Panc1 (cell line): ENCODE measurements around the gene REV1. TPM values are rescaled to one million over a fixed set of nuclear protein-coding genes. Genes with fewer than 3 reads are reported as not detected.

Source experiments
- ATAC-seq: fragments of 200-7000 bp; cut with Tn5 transposase; 2 replicates; pipeline ENCODE4 v1.9.1; 2020; ENCODE audit warnings: mild to moderate bottlenecking, moderate library complexity
- BruUV-seq: library from RNA; stranded (reverse); fragments of 400-500 nt; replicated peaks from 2 replicates; lab custom pipeline; 2021; lab: Mats Ljungman, UMichigan
- CTCF ChIA-PET: fragments of 300-600 bp; sonication (Branson Sonifier 250); formaldehyde crosslinking; loops from one replicate; lab custom pipeline; 2022; ENCODE audit warnings: antibody characterized with exemption; lab: Charles Lee
- POLR2A ChIA-PET: fragments of 300-600 bp; sonication (Branson Sonifier 250); formaldehyde crosslinking; loops from one replicate; lab custom pipeline; 2022; ENCODE audit warnings: antibody characterized with exemption; lab: Charles Lee
- DNase-seq: peaks from one replicate; pipeline ENCODE4 v3.0.0-alpha.2; 2010; ENCODE audit warnings: low read depth, low spot score
- H3K27ac ChIP-seq: 2 replicates; pipeline ENCODE4 v1.5.1; 2011; ENCODE audit warnings: mild to moderate bottlenecking, low read length, inconsistent platforms
- H3K27me3 ChIP-seq: fragments of 200-500 bp; sonication (Bioruptor generic); 2 replicates; pipeline ENCODE4 v1.6.0; 2014; ENCODE audit warnings: low read length, inconsistent platforms; ENCODE audit not compliant: control insufficient read depth, insufficient read depth
- H3K36me3 ChIP-seq: fragments of 200-500 bp; sonication (Bioruptor generic); 2 replicates; pipeline ENCODE4 v1.5.1; 2014; ENCODE audit warnings: inconsistent platforms, mild to moderate bottlenecking, low read length, moderate library complexity; ENCODE audit not compliant: control insufficient read depth, insufficient read depth
- H3K4me1 ChIP-seq: 2 replicates; pipeline ENCODE4 v1.5.1; 2011; ENCODE audit warnings: inconsistent platforms, mild to moderate bottlenecking, low read length, moderate library complexity; ENCODE audit not compliant: control insufficient read depth, insufficient read depth
- H3K4me3 ChIP-seq, 2 experiments: 2 replicates each; pipeline ENCODE4 v1.5.1; 2011 to 2012; ENCODE audit warnings: low read depth in 2 of 2, low read length in 2 of 2, mild to moderate bottlenecking in 2 of 2, inconsistent platforms in 1 of 2, moderate library complexity in 1 of 2
- H3K9me3 ChIP-seq: fragments of 200-500 bp; sonication (Bioruptor generic); 2 replicates; pipeline ENCODE4 v1.5.1; 2014; ENCODE audit warnings: low read depth, mild to moderate bottlenecking, inconsistent platforms, low read length, moderate library complexity; ENCODE audit not compliant: control insufficient read depth, insufficient read depth
- CTCF ChIP-seq: fragments of 450-650 bp; IDR thresholded peaks from 2 replicates; pipeline ENCODE4 v1.5.1; 2017; ENCODE audit warnings: mild to moderate bottlenecking
- POLR2AphosphoS5 ChIP-seq: IDR thresholded peaks from 2 replicates; pipeline ENCODE4 v1.6.1; 2012; ENCODE audit warnings: mild to moderate bottlenecking, low read depth, low read length, moderate library complexity
- REST ChIP-seq, 2 experiments: IDR thresholded peaks; 2 replicates each; pipeline ENCODE4 v1.6.1; 2011 to 2012; ENCODE audit warnings: low read depth in 2 of 2, control low read depth in 1 of 2, low read length in 1 of 2, mild to moderate bottlenecking in 1 of 2, moderate library complexity in 1 of 2; ENCODE audit not compliant: insufficient read depth in 1 of 2
- SIN3A ChIP-seq: IDR thresholded peaks from 2 replicates; pipeline ENCODE4 v1.6.1; 2012; ENCODE audit warnings: low read depth, mild to moderate bottlenecking, low read length, moderate library complexity, borderline replicate concordance; ENCODE audit not compliant: insufficient read depth
- TCF7L2 ChIP-seq: IDR thresholded peaks from 2 replicates; pipeline ENCODE4 v1.6.1; 2011; ENCODE audit warnings: mild to moderate bottlenecking, low read depth, low read length, inconsistent platforms
- in situ Hi-C: cut with HindIII; loops from 2 replicates; pipeline ENCODE4 v1.10.0; 2016; ENCODE audit warnings: low sequenced_read_pairs, low pct_unique_long_range_greater_than_20kb
- intact Hi-C: fragments of 100-400 bp; cut with micrococcal nuclease; formaldehyde crosslinking; loops from one replicate; pipeline ENCODE4 v1.10.0; 2022; ENCODE audit not compliant: unreplicated experiment
- total RNA-seq: library from RNA; stranded (reverse); gene quantifications from one replicate; pipeline ENCODE4 v1.2.1, GENCODE V29; 2021; ENCODE audit not compliant: unreplicated experiment

REV1 gene
- total RNA-seq, 1 experiment from 2014 or later = 35.0 TPM

DNA sequence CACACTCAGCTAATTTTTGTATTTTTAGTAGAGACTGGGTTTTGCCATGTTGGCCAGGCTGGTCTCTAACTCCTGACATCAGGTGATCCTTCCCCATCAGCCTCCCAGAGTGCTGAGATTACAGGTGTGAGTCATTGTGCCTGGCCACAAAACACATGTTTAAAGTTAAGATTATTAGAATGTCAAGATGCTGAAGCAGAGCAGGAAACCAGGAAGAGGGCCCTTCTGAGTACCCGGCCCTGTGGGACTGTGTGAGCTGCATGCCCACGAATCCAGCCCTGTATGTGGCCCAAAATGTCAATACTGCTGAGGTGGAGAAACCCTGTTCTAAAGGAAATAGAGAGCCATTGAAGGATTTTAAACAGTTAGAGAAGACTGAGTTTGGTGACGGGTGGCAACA, 31.0 kb upstream of the REV1 start:
- no peaks in the 10 kb centered on the region for H3K9me3 ChIP-seq
- DNase-seq = no peak
- TF ChIP-seq SIN3A = no peak
- no peak for TF ChIP-seq POLR2AphosphoS5
- no peak for TF ChIP-seq CTCF
- TF ChIP-seq REST (IDR thresholded peaks at IDR 0.05; ENCODE audit: insufficient read depth in 1 of 2, low read depth in 2 of 2, low read length in 1 of 2) = no peak
- TF ChIP-seq TCF7L2 = no peak
- H3K4me3 ChIP-seq = no peak overlapping the region
- ChIA-PET POLR2A (no interaction called here), CTCF (no interaction called here)
- no peaks in the 10 kb centered on the region for H3K4me1 ChIP-seq
- no peaks in the 10 kb centered on the region for H3K36me3 ChIP-seq
- no peak overlapping the region for H3K27ac ChIP-seq
- BruUV-seq = no TSS peak
- intact Hi-C loops = no loop called here
- no peaks in the 10 kb centered on the region; the same call in 1 of the 2 replicates for H3K27me3 ChIP-seq
- in situ Hi-C loops = no loop called here
- no peak for ATAC-seq

DNA sequence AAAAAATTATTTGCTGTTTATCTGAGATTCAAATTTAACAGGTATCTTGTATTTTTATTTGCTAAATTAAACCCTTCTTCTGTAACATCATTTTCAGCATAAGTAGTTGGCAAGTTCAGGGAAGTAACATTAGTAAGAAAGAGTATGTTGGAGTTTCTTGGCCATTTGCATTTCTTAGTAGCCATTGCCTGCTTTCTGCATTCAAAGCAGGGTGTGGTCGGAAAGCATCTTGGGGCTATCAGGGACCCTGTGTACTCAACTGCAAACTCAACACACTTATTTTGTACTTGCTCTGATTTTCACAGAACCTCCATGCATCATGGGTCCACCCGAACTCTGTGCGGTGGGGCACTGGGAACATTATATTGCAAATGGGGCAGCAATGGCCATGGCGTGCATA, 30.4 kb upstream of the REV1 start:
- Histone ChIP-seq H3K36me3 (no peaks in the 10 kb centered on the region), H3K27ac (no peak overlapping the region), H3K9me3 (no peaks in the 10 kb centered on the region), H3K4me1 (no peaks in the 10 kb centered on the region), H3K4me3 (no peak overlapping the region), H3K27me3 (no peaks in the 10 kb centered on the region; the same call in 1 of the 2 replicates)
- POLR2A ChIA-PET = no interaction called here
- CTCF ChIA-PET = no interaction called here
- ATAC-seq = no peak
- no peak for DNase-seq
- TF ChIP-seq CTCF = no peak
- no peak for TF ChIP-seq POLR2AphosphoS5
- TF ChIP-seq SIN3A = no peak
- TF ChIP-seq REST (IDR thresholded peaks at IDR 0.05; ENCODE audit: insufficient read depth in 1 of 2, low read depth in 2 of 2, low read length in 1 of 2) = no peak
- no peak for TF ChIP-seq TCF7L2
- in situ Hi-C loops (no loop called here), intact Hi-C loops (no loop called here)
- BruUV-seq = no TSS peak
